Esophagus muscularis mucosa (tissue), 3 donors: ENCODE data around the gene MINK1.

Source experiments
- CTCF ChIP-seq, 3 experiments: fragments of 200-600 bp in 2 of 3; fragments of 450-650 bp in 1 of 3; sonication (generic) in 2 of 3; IDR thresholded peaks; one replicate each; pipeline ENCODE4 v1.5.1; 2017 to 2019; ENCODE audit warnings: antibody characterized with exemption in 3 of 3, mild to moderate bottlenecking in 2 of 3, moderate library complexity in 1 of 3
- POLR2A ChIP-seq: fragments of 450-650 bp; IDR thresholded peaks from one replicate; pipeline ENCODE4 v1.6.1; 2017; ENCODE audit warnings: antibody characterized with exemption, moderate library complexity, mild to moderate bottlenecking, low read depth
- POLR2AphosphoS5 ChIP-seq, 2 donors: sonication (generic); formaldehyde crosslinking; IDR thresholded peaks; one replicate each; pipeline ENCODE4 v1.6.1; 2017; ENCODE audit warnings: antibody characterized with exemption in 2 of 2

GRCh38 chr17:4946312-4946976, 113.3 kb downstream of the MINK1 start:
- TF ChIP-seq CTCF (IDR thresholded peaks at IDR 0.05) (no peak), POLR2A (no peak), POLR2AphosphoS5 (IDR thresholded peaks at IDR 0.05) (no peak)
